Measurements from ENCODE around the gene MICAL3.

- no peak for TF ChIP-seq SP1 (IDR thresholded peaks at IDR 0.05)
- no peak for TF ChIP-seq SUZ12 (IDR thresholded peaks at IDR 0.05)
- TF ChIP-seq LEF1 (IDR thresholded peaks at IDR 0.05; ENCODE audit: borderline replicate concordance): no peak
- TF ChIP-seq ELF4 (IDR thresholded peaks at IDR 0.05): no peak
- TF ChIP-seq FOXK2 (IDR thresholded peaks at IDR 0.05): no peak
These were observed 23.7 kb upstream of the MICAL3 start for GRCh38 chr22:18048041-18048440.
